ENCODE data around the gene PCDHGA1. TPM values are rescaled to one million over a fixed set of nuclear protein-coding genes. Genes with fewer than 3 reads are reported as not detected.

Gene PCDHGA1
- total and polyA plus RNA-seq, 10 donors: 0.04 to 0.52 (median 0.25) TPM; not detected in 1

GRCh38 chr5:141524604-141525597, 194.6 kb downstream of the PCDHGA1 start:
- no peaks in the 10 kb centered on the region for H3K9me3 ChIP-seq
- no peak overlapping the region for H3K4me3 ChIP-seq
- H3K36me3 ChIP-seq: peaks cover 0 to 100% (median 62%) of the 10 kb centered on the region in 6 donors
- intact Hi-C loops (cut with DNase I; ENCODE audit: low total_unique reads): no loop called here
- peaks cover 11 to 74% (median 40%) of the 10 kb centered on the region in 6 donors for H3K4me1 ChIP-seq
- no peaks in the 10 kb centered on the region for H3K27me3 ChIP-seq (replicated peaks in 1 of 7)
- TF ChIP-seq POLR2A (IDR thresholded peaks at IDR 0.05): no peak
- peak; percentile 96 to 99 (median 98) for TF ChIP-seq CTCF (IDR thresholded peaks at IDR 0.05 in 8 of 11, conservative IDR thresholded peaks at IDR 0.05 in 3 of 11)
- peak; percentile 52 to 80 (median 77) for TF ChIP-seq POLR2AphosphoS5 (IDR thresholded peaks at IDR 0.05)
- 39 to 46% (median 40%) methylated on average over 11 to 12 of the region's 12 CpGs for WGBS, 5 donors
- DNase-seq: peak; percentile 90
- H3K27ac ChIP-seq: peak overlapping the region in 6 of 8 donors; percentile 27 to 68 (median 43)

DNA sequence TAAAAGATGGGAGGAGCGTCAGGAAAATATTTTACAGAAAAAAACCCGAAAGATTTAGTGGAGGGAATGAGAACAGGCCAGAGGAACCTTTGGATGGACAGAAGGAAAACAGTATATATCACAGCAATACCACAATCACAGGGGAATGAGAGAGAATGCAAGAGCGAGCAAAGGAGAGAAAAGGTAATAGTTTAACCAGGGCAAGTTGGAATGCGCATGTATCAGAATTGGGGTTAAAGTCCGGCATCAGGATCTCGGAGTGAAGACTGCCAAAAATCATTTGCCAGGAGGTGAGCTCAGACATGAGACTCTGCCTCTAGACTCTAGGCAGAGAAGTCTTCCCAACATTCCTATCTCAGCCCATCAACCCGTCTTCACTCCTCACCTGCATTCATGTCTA, 195.3 kb downstream of the PCDHGA1 start:
- Histone ChIP-seq H3K4me1 (peaks cover 7 to 74% (median 44%) of the 10 kb centered on the region in 6 donors), H3K27ac (peak overlapping the region in 5 of 8 donors; percentile 36 to 68 (median 49)), H3K36me3 (peaks cover 0 to 100% (median 59%) of the 10 kb centered on the region in 6 donors), H3K4me3 (no peak overlapping the region), H3K9me3 (no peaks in the 10 kb centered on the region), H3K27me3 (replicated peaks in 1 of 7) (no peaks in the 10 kb centered on the region)
- no peak for TF ChIP-seq POLR2A (IDR thresholded peaks at IDR 0.05)
- TF ChIP-seq POLR2AphosphoS5 (IDR thresholded peaks at IDR 0.05): no peak
- TF ChIP-seq CTCF (IDR thresholded peaks at IDR 0.05 in 8 of 11, conservative IDR thresholded peaks at IDR 0.05 in 3 of 11): no peak
- 83 to 91% (median 88%) methylated on average over 7 of the region's 7 CpGs for WGBS, 5 donors
- intact Hi-C loops (cut with DNase I; ENCODE audit: low total_unique reads): no loop called here
- DNase-seq: no peak

DNA sequence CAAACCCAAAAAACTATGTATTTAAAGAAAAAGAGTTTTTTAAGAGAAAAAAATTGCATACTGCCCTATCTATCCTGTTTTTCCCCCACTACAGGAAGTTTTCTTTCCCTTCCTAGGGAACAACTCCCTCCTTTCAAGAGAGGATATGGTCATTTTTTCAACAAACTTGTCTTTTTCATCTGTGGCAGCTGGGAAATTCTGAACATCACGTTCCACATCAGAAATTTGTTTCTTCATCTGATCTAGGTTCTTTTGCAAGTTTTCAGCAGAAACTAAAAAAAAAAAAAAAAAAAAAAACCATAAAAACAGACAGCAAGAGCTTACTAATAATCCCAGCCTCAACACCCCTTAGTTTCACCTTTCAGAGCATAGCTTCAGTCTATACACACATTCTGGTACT, 197.1 kb downstream of the PCDHGA1 start:
- intact Hi-C loops (cut with DNase I; ENCODE audit: low total_unique reads): no loop called here

More for the DNA sequence above, 197.1 kb downstream of the PCDHGA1 start:
- WGBS, 5 donors: 55 to 73% (median 64%) methylated on average over 1 of the region's 1 CpG
- no peak overlapping the region for H3K4me3 ChIP-seq
- peaks cover 0 to 99% (median 62%) of the 10 kb centered on the region in 6 donors for H3K36me3 ChIP-seq
- no peak for TF ChIP-seq CTCF (IDR thresholded peaks at IDR 0.05 in 8 of 11, conservative IDR thresholded peaks at IDR 0.05 in 3 of 11)
- no peak for TF ChIP-seq POLR2AphosphoS5 (IDR thresholded peaks at IDR 0.05)
- no peak for TF ChIP-seq POLR2A (IDR thresholded peaks at IDR 0.05)
- H3K9me3 ChIP-seq: no peaks in the 10 kb centered on the region
- DNase-seq: no peak
- H3K4me1 ChIP-seq: peaks cover 7 to 57% (median 32%) of the 10 kb centered on the region in 6 donors
- H3K27ac ChIP-seq: peak overlapping the region in 3 of 8 donors; percentile 29 to 42 (median 36)
- no peaks in the 10 kb centered on the region for H3K27me3 ChIP-seq (replicated peaks in 1 of 7)

All from spleen (tissue), 11 donors.